SK-N-SH (cell line): ENCODE measurements around the gene FMN1.

ENCODE experiments used
- CTCF ChIP-seq: fragments of 200-600 bp; sonication (generic); IDR thresholded peaks from 2 replicates; pipeline ENCODE4 v1.6.1; 2017; ENCODE audit warnings: antibody characterized with exemption, mild to moderate bottlenecking, moderate library complexity
- ZBTB33 ChIP-seq: IDR thresholded peaks from 2 replicates; pipeline ENCODE4 v1.4.0; 2012; ENCODE audit warnings: low read depth, borderline replicate concordance

- no peak for TF ChIP-seq CTCF
- 0 out of 2 replicates have a peak, but pooled peaks have one; percentile 41 for TF ChIP-seq ZBTB33
Measured at GRCh38 chr15:32849769-32850668, 344.5 kb downstream of the FMN1 start.
